Mucosa of rectum (tissue), 2 donors: ENCODE measurements around the gene EMILIN2.

Experiments used
- H3K27ac ChIP-seq, 2 donors: one replicate each; pipeline ENCODE4 v1.7.0; 2013; ENCODE audit warnings: inconsistent platforms in 2 of 2, low read depth in 2 of 2, low read length in 2 of 2
- H3K27me3 ChIP-seq, 2 donors: one replicate each; pipeline ENCODE4 v1.7.0; 2013; ENCODE audit warnings: low read length in 2 of 2; ENCODE audit not compliant: control insufficient read depth in 2 of 2, insufficient read depth in 2 of 2
- H3K36me3 ChIP-seq, 2 donors: one replicate each; pipeline ENCODE4 v1.7.0; 2013; ENCODE audit warnings: low read length in 2 of 2; ENCODE audit not compliant: control insufficient read depth in 2 of 2, insufficient read depth in 2 of 2
- H3K4me1 ChIP-seq, 2 donors: one replicate each; pipeline ENCODE4 v1.7.0; 2013; ENCODE audit warnings: low read length in 2 of 2, mild to moderate bottlenecking in 1 of 2; ENCODE audit not compliant: control insufficient read depth in 2 of 2, insufficient read depth in 2 of 2
- H3K4me3 ChIP-seq, 2 donors: one replicate each; pipeline ENCODE4 v1.7.0; 2013; ENCODE audit warnings: low read length in 2 of 2
- H3K9ac ChIP-seq, 2 donors: one replicate each; pipeline ENCODE4 v1.7.0; 2013; ENCODE audit warnings: low read length in 2 of 2, low read depth in 1 of 2, mild to moderate bottlenecking in 1 of 2
- H3K9me3 ChIP-seq, 2 donors: one replicate each; pipeline ENCODE4 v1.7.0; 2013; ENCODE audit warnings: low read length in 2 of 2; ENCODE audit not compliant: control insufficient read depth in 2 of 2
- donor health status: healthy.
- donor health status: Normal muscosa, but diverticular disease.

EMILIN2 gene

GRCh38 chr18:2921778-2922177 lies 75.0 kb downstream of the EMILIN2 start:
- Histone ChIP-seq H3K4me1 (peaks cover 8 to 12% of the 10 kb centered on the region in 2 donors), H3K27me3 (no peaks in the 10 kb centered on the region), H3K4me3 (no peak overlapping the region), H3K36me3 (peaks cover 51 to 69% of the 10 kb centered on the region in 2 donors), H3K27ac (no peak overlapping the region), H3K9ac (no peak overlapping the region), H3K9me3 (no peaks in the 10 kb centered on the region)

GRCh38 chr18:2923464-2923863 lies 76.7 kb downstream of the EMILIN2 start:
- no peak overlapping the region for H3K4me3 ChIP-seq
- H3K36me3 ChIP-seq: peaks cover 66 to 80% of the 10 kb centered on the region in 2 donors
- H3K27ac ChIP-seq: no peak overlapping the region
- no peaks in the 10 kb centered on the region for H3K9me3 ChIP-seq
- H3K4me1 ChIP-seq: peaks cover 0 to 3% of the 10 kb centered on the region in 2 donors
- H3K27me3 ChIP-seq: no peaks in the 10 kb centered on the region
- H3K9ac ChIP-seq: no peak overlapping the region

- Histone ChIP-seq H3K4me1 (no peaks in the 10 kb centered on the region), H3K9me3 (no peaks in the 10 kb centered on the region), H3K27ac (no peak overlapping the region), H3K36me3 (peaks cover 72 to 73% of the 10 kb centered on the region in 2 donors), H3K4me3 (no peak overlapping the region), H3K9ac (no peak overlapping the region), H3K27me3 (no peaks in the 10 kb centered on the region)
Measured at GRCh38 chr18:2924920-2925319, 78.1 kb downstream of the EMILIN2 start.

- Histone ChIP-seq H3K27ac (no peak overlapping the region), H3K36me3 (peaks cover 66 to 69% of the 10 kb centered on the region in 2 donors), H3K9ac (no peak overlapping the region)
Measured at GRCh38 chr18:2926528-2926927, 79.7 kb downstream of the EMILIN2 start.

GRCh38 chr18:2927745-2928144 lies 80.9 kb downstream of the EMILIN2 start:
- Histone ChIP-seq H3K36me3 (peaks cover 61 to 68% of the 10 kb centered on the region in 2 donors), H3K4me1 (no peaks in the 10 kb centered on the region), H3K9ac (no peak overlapping the region), H3K9me3 (no peaks in the 10 kb centered on the region), H3K27ac (no peak overlapping the region), H3K27me3 (no peaks in the 10 kb centered on the region), H3K4me3 (no peak overlapping the region)

More at GRCh38 chr18:2926528-2926927, 79.7 kb downstream of the EMILIN2 start:
- no peaks in the 10 kb centered on the region for H3K4me1 ChIP-seq
- H3K27me3 ChIP-seq: no peaks in the 10 kb centered on the region
- no peaks in the 10 kb centered on the region for H3K9me3 ChIP-seq
- no peak overlapping the region for H3K4me3 ChIP-seq

- no peak overlapping the region for H3K4me3 ChIP-seq
- no peaks in the 10 kb centered on the region for H3K27me3 ChIP-seq
- no peak overlapping the region for H3K9ac ChIP-seq
- H3K27ac ChIP-seq: no peak overlapping the region
- H3K4me1 ChIP-seq: peaks cover 0 to 2% of the 10 kb centered on the region in 2 donors
- H3K9me3 ChIP-seq: no peaks in the 10 kb centered on the region
- peaks cover 45 to 49% of the 10 kb centered on the region in 2 donors for H3K36me3 ChIP-seq
Measured at GRCh38 chr18:2932247-2933181, 85.7 kb downstream of the EMILIN2 start.

GRCh38 chr18:2933995-2934394 lies 87.2 kb downstream of the EMILIN2 start:
- H3K27me3 ChIP-seq: no peaks in the 10 kb centered on the region
- H3K4me3 ChIP-seq: no peak overlapping the region
- no peak overlapping the region for H3K27ac ChIP-seq
- no peaks in the 10 kb centered on the region for H3K9me3 ChIP-seq
- H3K36me3 ChIP-seq: peaks cover 38 to 42% of the 10 kb centered on the region in 2 donors
- H3K4me1 ChIP-seq: peaks cover 0 to 7% of the 10 kb centered on the region in 2 donors
- no peak overlapping the region for H3K9ac ChIP-seq

- peaks cover 31 to 33% of the 10 kb centered on the region in 2 donors for H3K36me3 ChIP-seq
- no peaks in the 10 kb centered on the region for H3K9me3 ChIP-seq
- no peaks in the 10 kb centered on the region for H3K27me3 ChIP-seq
- H3K4me3 ChIP-seq: no peak overlapping the region
- no peak overlapping the region for H3K27ac ChIP-seq
- no peak overlapping the region for H3K9ac ChIP-seq
- H3K4me1 ChIP-seq: peaks cover 0 to 10% of the 10 kb centered on the region in 2 donors
Measured at GRCh38 chr18:2935438-2936192, 88.8 kb downstream of the EMILIN2 start.

- Histone ChIP-seq H3K27ac (peak overlapping the region in 1 of 2 donors; percentile 14), H3K9ac (peak overlapping the region in 1 of 2 donors; percentile 27), H3K4me1 (peaks cover 0 to 10% of the 10 kb centered on the region in 2 donors), H3K27me3 (no peaks in the 10 kb centered on the region), H3K36me3 (peaks cover 21 to 23% of the 10 kb centered on the region in 2 donors), H3K4me3 (no peak overlapping the region), H3K9me3 (no peaks in the 10 kb centered on the region)
Measured at GRCh38 chr18:2939317-2939716, 92.5 kb downstream of the EMILIN2 start.

- Histone ChIP-seq H3K27ac (no peak overlapping the region), H3K9me3 (no peaks in the 10 kb centered on the region), H3K4me3 (no peak overlapping the region), H3K27me3 (no peaks in the 10 kb centered on the region), H3K36me3 (peaks cover 22 to 26% of the 10 kb centered on the region in 2 donors), H3K4me1 (no peaks in the 10 kb centered on the region), H3K9ac (no peak overlapping the region)
Measured at GRCh38 chr18:2948038-2948437, 101.2 kb downstream of the EMILIN2 start.
